ENCODE results near the gene KDM3B.
"Not testable (repeated sequence)": the region's sequence is repeated elsewhere in the genome, so short reads cannot be mapped to it uniquely, and the experiment has no call there.

KDM3B gene

DNA sequence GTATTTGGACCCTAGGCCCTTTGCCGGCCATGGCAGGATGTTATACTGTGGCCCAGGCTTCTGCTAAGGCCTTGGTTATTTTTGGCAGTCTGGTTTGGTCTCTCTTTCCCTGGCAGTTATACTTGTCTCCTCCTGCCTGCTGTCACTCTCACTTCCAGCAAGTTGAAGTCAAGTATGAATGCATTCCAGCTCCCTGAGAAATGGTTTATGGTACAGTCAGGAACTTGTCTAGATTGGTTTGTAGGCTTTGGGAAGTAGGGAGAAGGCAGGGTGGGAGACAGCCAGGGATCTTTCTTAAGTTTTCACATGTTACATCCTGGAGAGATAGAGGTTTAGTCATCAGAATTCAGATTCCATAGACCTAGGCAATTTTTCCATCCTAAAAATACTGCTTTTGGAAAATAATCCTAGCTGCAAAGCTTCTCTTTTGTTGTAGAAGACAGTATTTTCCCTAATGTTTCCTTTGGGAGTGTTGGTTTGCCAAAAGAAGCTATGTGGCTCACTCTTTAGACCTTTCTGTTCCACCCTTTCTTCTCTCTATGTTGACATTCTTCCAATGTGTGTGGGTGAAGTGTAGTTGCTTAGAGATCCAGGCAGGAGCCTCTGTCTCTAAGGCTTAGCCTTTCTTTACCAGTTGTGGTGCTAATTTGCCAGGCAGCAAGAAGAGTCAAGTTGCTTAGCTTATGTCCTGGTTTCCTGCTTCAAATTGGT is 2.5 kb upstream of the KDM3B start:
- no peak for DNase-seq

- DNase-seq, result no peak
These were observed 2.0 kb upstream of the KDM3B start for GRCh38 chr5:138350563-138350890.

DNA sequence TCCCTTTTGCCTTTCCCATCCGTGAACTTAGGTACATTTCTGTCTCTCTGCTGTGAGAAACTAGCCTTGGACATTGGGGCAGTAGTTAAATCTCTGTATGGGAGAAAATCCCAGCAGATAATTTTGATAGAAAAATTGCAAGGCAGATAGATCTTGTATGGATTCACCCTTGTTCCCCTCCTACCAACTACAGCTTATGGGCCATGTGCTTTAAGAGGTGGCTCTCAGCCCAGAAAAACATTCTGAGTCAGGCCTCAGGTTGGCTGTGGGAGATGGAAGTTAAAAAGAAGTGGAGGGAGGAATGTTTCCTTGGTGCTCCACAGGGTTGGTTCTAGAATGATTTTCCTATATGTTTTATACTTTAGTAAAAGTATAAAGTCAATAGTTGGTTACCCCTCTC is 1.4 kb upstream of the KDM3B start:
- DNase-seq, result no peak

- peak; percentile 30 for DNase-seq
These were observed 968 bp upstream of the KDM3B start for GRCh38 chr5:138351517-138351916.

- peak; percentile 88 for DNase-seq
These were observed 456 bp downstream of the KDM3B start for GRCh38 chr5:138352722-138353559.

- peak; percentile 83 for DNase-seq
These were observed 1.1 kb downstream of the KDM3B start for GRCh38 chr5:138353560-138354080.

GRCh38 chr5:138354387-138354786 is 1.9 kb downstream of the KDM3B start:
- DNase-seq, result no peak

GRCh38 chr5:138354926-138355378 is 2.5 kb downstream of the KDM3B start:
- DNase-seq, result peak; percentile 80

DNA sequence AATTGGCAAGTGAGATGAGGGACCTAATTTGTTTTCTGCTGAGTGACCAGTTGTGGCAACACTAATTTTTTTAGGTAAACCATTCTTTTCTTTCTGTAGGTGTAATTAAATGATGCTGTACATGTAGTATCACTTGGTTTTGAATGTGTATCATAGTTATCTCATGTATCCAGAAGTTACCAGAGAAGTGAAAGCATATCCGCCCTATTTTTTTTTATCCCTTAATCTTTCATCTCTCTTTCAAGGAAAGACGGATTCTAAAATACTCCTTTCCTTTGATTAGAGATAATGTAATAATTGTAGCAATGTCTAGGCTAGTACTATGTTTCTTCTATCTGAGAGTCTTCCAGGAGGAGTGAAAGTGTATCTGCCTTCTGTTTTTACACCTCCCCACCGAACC is 7.1 kb downstream of the KDM3B start:
- DNase-seq, result peak; percentile 49

DNA sequence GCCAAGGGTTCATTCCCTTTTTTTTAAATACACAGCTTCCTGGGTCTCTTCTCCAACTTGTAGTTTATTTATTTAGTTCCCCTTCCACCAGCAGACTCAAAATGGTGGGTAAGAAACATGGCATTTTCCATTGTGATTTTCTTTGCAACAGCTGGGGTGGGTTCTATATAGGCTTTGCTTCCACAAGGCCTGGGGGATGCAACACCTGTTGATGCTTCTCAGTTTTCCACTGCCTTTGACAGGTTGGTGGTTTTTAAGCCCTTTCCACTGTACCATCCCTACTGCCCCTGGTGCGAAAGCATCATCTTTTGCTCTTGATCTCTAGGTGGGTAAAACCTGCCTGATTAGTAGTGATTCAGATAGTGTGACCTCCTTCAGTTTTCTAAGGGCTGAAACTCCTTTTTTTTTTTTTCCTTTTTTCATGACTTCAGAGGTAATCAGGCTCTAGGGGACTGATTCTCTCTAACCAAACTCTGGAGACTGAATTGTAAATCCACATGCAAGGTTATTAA is 8.5 kb downstream of the KDM3B start:
- DNase-seq, result no peak

DNA sequence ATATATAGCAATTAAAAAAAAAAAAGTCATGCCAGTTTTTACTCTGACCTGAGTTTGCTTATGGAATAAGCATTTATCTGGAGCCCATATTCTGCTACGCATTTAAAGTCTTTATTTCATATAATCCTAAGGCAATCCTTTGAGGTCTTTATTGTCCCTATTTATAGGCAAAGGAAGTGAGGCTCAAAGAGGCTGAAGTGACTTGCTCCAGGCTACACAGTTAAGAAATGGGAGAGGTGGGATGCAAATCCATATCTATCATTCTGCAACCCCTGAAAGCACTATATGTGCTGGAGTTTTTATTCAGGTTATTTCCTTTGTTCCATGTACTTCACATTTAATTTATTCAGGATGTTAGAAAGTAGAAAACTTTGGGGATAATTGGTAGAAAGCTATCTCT is 12.1 kb downstream of the KDM3B start:
- no peak for DNase-seq

GRCh38 chr5:138366632-138367382 is 14.3 kb downstream of the KDM3B start:
- no peak for DNase-seq

DNA sequence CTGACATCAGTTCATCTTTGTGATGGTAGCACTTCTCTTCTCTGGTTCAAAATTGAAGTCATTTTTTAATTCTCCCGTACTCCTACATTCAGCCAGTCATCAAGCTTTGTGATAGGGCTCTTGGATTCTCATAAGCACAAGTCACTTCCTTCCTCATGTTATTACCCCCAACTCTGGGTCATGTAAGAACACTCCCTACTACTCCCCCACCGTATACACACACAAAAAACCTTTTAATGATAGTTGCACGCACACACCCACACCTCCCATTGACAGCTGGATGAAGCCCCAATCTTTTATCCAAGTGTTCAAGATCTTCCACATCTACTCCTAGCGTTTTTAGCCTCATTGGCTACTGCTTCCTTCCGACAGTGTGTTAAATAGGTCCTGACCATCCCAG is 16.8 kb downstream of the KDM3B start:
- DNase-seq, result peak; percentile 15

DNA sequence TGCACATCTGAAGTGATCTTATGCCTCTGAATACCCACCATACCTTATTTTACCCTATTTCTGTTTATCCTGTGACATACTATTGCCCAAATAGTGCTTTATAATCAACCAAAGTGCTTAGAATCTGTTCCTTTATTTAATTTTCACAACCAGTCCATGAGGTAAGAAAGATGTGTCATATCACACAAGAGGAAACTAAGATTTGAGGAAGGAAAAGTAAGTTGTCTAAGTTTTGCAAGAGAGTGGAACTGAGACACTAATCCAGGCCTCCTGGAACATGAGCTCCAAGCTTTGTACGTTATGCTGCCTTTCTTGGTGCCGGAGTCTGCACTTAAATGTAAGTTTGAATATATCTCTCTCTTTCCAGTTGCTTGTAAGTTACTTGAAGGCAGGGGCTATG is 17.2 kb downstream of the KDM3B start:
- peak; percentile 22 for DNase-seq

- no peak for DNase-seq
These were observed 18.1 kb downstream of the KDM3B start for GRCh38 chr5:138370537-138370936.

DNA sequence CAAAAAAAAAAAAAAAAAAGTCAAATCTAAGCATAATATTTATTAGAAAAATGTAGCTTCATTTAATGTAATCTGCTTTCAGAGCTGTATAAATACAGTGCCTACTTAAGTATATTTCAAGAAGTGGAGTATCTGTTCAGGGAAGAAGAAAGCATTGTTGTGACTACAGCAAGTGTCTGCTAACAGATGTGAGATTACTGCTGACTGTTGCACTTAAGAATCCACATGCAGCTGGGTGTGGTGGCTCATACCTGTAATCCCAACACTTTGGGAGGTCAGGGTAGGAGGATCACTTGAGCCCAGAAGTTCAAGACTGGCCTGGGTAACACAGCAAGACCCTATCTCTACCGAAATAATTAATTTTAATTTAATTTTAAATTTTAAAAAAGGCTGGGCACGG is 19.0 kb downstream of the KDM3B start:
- no peak for DNase-seq

DNA sequence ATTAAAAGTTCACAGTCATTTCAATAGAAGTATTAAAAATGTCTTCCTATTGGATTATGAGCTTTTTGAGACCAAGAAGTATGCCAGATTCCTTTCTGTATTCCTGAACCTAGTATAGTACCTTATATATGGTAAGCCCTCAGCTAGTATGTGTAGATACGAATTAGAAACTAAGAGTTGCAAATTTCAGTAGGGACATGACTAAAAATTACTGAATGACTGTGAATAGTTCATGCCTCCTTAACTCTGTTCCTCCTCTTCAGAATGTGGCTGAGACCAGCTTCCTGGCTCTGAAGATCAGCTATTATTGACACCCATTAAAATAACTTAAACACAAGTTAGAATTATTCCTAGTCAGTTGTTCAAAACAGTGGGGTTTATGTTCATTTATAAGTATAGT is 19.7 kb downstream of the KDM3B start:
- DNase-seq, result no peak

DNA sequence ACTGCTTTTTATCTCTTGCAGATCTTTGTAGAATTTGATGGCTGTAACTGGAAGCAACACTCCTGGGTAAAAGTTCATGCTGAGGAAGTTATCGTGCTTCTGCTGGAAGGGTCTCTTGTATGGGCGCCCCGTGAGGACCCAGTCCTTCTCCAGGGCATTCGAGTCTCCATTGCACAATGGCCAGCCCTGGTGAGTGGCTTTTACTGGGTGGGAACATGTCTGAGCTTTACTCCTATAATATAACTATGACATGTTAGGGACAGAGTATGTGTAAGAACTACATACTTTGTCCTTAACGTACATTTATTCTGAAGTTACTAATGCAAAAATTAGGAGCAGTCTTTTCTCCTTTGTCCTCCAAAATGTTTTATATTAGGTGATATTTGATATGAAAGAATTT is 20.2 kb downstream of the KDM3B start:
- DNase-seq, result no peak

- no peak for DNase-seq
These were observed 29.9 kb downstream of the KDM3B start for GRCh38 chr5:138382347-138382746.

- DNase-seq, result no peak
These were observed 33.2 kb downstream of the KDM3B start for GRCh38 chr5:138385660-138386059.

DNA sequence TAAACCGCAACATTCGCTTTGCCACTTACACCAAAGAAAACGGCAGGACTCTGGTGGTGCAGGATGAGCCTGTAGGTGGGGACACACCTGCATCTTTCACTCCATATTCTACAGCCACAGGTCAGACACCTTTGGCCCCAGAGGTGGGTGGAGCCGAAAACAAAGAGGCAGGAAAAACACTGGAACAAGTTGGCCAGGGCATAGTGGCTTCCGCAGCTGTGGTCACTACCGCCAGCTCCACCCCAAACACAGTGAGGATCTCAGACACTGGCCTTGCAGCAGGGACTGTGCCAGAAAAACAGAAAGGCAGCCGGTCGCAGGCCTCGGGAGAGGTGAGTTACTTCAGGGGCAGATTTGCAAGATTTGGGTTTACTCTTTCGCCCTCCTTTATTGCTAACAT is 33.8 kb downstream of the KDM3B start:
- DNase-seq, result no peak

DNA sequence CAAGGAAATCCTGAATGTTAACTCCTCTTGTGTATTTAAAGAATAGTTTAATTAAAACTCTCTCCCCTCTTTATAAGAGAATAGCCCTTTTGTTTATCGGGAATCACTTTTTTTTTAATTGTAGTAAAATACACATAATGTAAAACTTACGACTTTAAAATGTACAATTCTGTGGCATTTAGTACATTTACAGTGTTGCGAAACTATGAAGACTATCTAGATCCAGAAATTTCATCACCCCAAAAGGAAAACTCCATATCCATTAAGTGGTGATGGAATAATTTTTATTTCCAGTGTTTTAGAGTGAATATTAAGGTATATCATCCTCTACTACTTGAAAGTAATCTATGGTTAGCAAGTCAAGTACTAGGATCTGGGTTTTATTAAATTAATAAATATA is 36.8 kb downstream of the KDM3B start:
- no peak for DNase-seq

GRCh38 chr5:138389911-138390310 is 37.4 kb downstream of the KDM3B start:
- not testable (repeated sequence) for DNase-seq

All from OCI-M1 (cell line).